Smooth muscle cell of the pulmonary artery (primary cell): ENCODE measurements around the gene IVD. TPM values are rescaled to one million over a fixed set of nuclear protein-coding genes. Genes with fewer than 3 reads are reported as not detected.

ENCODE experiments used
- total RNA-seq: library from RNA; depleted of rRNA; stranded (reverse); fragments of >200 nt; gene quantifications from 2 replicates; pipeline ENCODE4 v1.2.3, GENCODE V29; 2014

Gene IVD
- 63.4 and 84.4 TPM in 2 replicates for total RNA-seq

DNA sequence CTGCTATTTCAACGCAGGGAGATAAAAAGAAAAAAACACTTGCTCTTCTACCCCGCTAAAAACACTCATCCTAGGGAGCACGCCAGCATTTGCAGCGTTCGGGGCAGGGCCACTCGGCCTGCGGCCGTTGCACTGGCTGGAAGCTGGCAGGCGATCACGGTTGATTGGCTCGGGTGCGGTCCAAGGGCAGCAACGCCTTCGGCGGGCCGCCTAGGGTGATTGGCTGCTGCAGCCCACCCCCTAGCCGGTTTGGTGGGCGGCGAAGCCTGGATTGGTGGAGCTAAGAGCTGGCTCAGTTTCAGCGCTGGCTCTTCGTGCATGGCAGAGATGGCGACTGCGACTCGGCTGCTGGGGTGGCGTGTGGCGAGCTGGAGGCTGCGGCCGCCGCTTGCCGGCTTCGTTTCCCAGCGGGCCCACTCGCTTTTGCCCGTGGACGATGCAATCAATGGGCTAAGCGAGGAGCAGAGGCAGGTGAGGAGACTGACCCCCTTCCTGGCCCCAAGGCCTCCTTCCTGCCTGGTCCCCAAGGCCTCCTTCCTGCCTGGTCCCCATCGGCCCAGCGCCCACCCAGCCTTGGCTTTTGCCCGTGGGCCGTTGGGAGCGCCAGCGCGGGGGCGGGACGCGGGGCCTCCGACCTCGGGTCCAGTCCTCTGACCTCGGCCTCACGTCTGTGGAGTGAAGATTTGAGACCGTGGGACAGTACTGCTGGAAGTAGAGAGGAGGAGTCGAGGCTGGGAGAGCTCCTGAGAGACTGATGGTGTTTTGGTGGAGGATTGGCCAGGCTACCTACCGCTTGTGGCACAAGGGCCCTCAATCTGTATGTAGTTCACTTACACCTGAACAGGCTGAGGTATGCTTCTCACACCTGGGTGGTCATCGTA, at the start of gene IVD:
IVD (plus strand) TSS at position 295 of the 881 bp plus-strand sequence; CDS start at position 328, 33 bp downstream.

GRCh38 chr15:40357723-40358470, 47.7 kb upstream of the IVD start, which contains the start of gene DISP2:
TSS of gene DISP2 (plus strand) at chr15:40358219. CDS start at chr15:40358322, 103 bp downstream.

GRCh38 chr15:40382580-40383456, 22.8 kb upstream of the IVD start, which contains the start of gene KNSTRN:
TSS of gene KNSTRN (plus strand) at chr15:40382721. CDS start at chr15:40382836, 115 bp downstream.

DNA sequence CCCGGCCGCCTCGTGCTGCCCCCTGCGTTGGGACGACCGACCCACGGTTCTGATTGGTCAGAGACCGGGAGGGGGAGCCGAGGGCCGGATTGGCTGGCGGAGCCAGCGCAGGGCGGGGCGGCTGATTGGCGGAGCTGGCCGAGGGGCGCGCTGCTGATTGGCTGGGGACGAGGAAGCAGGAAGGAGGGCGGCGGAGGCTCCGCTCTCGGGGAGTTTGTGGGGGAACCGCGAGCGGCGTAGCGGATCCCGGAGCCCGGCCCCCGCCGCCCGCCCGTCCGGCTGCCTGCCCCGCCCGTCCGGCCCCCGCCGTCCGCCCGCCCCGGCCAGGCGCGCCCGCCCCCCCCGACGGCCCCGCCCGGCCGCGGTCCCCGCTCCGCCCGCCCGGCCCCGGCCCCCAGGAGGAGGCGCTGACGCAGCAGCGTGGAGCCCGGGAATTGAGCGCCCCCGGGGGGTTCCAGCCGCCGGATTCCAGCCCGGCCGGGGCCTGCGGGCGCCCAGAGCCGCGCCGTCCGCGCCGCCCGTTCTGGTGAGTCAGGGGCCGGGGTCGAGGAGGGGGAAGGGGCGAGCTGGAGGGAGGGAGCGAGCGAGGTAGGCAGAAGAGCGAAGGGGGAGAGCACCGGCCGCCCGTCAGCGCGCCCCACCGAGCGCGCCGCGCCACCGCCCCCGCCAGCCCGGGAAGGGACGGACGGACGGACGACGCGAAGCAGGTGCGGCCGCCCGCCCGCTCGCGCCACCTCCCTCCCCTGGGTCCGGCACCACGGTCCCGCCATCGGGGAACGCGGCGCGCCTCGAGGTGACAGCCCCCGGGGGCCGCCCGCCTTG, 35.4 kb downstream of the IVD start, which contains the start of gene BAHD1:
BAHD1 (plus strand) TSS at position 211 of the 822 bp plus-strand sequence. CDS start 17,512 bp downstream, outside the sequence.

DNA sequence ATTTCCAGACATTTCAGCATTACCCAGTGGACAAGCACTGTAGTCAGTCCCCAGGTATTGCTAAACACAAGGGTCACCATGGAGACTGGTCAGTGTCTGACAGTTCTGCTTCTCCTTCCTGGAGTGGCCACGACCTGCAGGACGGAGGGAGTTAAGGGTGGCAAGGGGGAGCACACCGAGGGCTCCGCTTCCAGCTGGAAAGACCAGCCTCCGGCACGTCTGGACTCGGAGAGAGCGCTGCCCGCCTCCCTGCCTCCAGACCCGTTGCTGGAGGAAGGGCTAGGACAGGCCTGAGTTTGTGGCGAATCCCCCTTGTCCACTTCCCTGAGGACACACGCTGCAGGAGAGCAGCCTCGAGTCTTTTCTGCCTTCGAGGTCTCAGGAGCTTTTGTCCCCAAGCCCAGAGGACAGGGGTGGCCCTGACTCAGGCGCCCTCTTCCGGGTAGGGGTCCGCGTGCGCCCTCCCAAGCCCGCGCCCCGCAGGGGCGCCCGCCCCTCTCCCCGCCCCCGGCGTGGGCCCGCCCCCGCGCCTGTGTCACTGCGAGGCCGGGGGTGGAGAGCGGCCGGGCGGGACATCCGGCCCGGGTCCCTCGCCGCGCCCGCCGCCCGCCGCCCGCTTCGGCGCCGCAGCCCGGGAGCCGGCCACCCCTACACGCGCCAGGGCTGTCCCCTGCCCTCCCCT, 65.0 kb downstream of the IVD start, which contains the start of gene CHST14:
CHST14 (plus strand) TSS at position 562 of the 682 bp plus-strand sequence. CDS start 230 bp downstream, outside the sequence.

Other genes starting within 250 kb of the IVD start
- 2.9 and 7.0 TPM in 2 replicates for gene BUB1B, start 244.7 kb upstream of the IVD start, total RNA-seq
- 0.13 TPM in 2 replicates for gene PAK6, start 166.7 kb upstream of the IVD start, total RNA-seq
- not detected in 2 replicates for gene ANKRD63, start 122.7 kb upstream of the IVD start, total RNA-seq
- 0.07 and 0.43 TPM in 2 replicates for gene PLCB2, start 97.9 kb upstream of the IVD start, total RNA-seq
- gene INAFM2, start 82.1 kb upstream of the IVD start, total RNA-seq, result 26.2 and 32.5 TPM in 2 replicates
- gene CCDC9B, start 64.9 kb upstream of the IVD start, total RNA-seq, result 49.3 and 91.9 TPM in 2 replicates
- not detected in 2 replicates for gene PHGR1, start 54.8 kb upstream of the IVD start, total RNA-seq
- gene DISP2, start 47.6 kb upstream of the IVD start, total RNA-seq, result 0.13 and 0.17 TPM in 2 replicates
- 14.0 and 20.7 TPM in 2 replicates for gene KNSTRN, start 23.1 kb upstream of the IVD start, total RNA-seq
- gene BAHD1, start 35.2 kb downstream of the IVD start, total RNA-seq, result 9.4 and 10.4 TPM in 2 replicates
- gene CHST14, start 65.2 kb downstream of the IVD start, total RNA-seq, result 18.4 and 21.8 TPM in 2 replicates
- gene CCDC32, start 159.2 kb downstream of the IVD start, total RNA-seq, result 13.0 and 17.1 TPM in 2 replicates
- 9.3 and 10.8 TPM in 2 replicates for gene RPUSD2, start 163.5 kb downstream of the IVD start, total RNA-seq
- 2.0 and 5.7 TPM in 2 replicates for gene KNL1, start 188.5 kb downstream of the IVD start, total RNA-seq